GM10847 (cell line): ENCODE results near the gene ZNF592.

Source experiments
- POLR2A ChIP-seq: IDR thresholded peaks from 2 replicates; pipeline ENCODE4 v1.6.1; 2011; ENCODE audit not compliant: insufficient read length; ENCODE audit errors: extremely low read depth

The ZNF592 gene

DNA sequence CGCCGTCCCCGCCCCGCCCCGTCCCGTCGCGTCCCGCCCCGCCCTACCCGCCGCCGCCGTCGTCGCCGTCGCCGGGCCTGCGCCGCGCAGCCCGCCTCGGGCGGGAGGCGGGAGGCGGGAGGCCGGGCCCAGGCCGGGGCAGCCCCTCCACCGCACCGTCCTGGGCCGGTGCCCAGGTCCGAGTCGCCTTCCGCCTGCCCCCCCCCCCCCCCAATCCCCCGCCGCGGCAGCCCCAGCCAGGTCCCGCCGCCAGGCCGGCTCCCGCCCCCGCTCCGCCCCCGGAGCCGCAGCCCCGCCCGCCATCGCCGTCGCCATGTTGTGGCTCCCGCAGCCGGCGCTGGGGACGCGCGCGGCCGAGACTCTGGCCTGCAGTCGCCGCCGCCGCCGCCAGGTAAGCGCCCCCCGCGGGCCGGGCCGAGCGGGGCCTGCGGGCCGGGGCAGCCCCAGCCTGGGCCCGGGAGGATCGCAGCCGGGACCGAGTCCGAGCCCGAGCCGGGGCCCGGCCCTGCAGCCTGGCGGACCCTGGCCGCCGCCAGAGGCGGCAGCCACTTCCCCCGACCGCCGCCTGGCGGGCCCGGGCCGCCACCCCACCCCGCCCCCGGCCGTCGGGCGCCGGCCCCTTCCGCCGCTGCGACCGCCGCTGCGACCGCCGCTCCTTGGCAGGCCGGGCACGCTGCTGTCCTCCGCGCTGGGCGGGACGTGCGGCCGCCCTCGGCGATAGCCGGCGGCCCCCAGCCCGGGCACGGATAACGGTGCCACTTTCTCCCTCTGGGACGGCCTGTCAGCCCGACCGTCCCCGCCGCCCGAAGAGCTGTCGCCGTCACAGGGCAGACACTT is at the start of gene ZNF592:
Gene ZNF592, plus strand, starts transcription at position 319 of the 837 bp plus-strand sequence. CDS start 34,084 bp downstream, outside the sequence.
- TF ChIP-seq POLR2A: no peak

GRCh38 chr15:84699538-84700191 is 48.7 kb upstream of the ZNF592 start:
- TF ChIP-seq POLR2A: no peak

GRCh38 chr15:84702961-84703482 is 45.4 kb upstream of the ZNF592 start:
- TF ChIP-seq POLR2A: no peak

DNA sequence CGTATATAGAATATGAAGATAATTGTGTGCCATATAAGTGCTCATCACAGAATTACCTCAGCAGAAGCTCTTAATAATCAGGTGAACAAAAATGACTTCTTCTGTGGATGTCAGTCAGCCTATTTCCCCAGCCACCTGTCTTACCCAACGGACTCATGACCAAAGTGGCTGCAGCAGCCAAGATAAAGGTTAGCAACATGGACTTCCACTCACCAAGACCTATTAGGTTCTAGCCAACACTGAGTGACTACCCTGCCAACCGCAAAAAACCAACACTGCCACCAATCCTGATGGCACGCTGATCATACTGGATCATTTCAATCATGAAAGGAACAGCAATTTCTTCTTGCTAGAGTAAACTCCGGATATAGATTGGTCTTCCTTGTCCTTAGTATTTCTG is 44.6 kb upstream of the ZNF592 start:
- TF ChIP-seq POLR2A: no peak

GRCh38 chr15:84714372-84714771 is 34.0 kb upstream of the ZNF592 start:
- no peak for TF ChIP-seq POLR2A

DNA sequence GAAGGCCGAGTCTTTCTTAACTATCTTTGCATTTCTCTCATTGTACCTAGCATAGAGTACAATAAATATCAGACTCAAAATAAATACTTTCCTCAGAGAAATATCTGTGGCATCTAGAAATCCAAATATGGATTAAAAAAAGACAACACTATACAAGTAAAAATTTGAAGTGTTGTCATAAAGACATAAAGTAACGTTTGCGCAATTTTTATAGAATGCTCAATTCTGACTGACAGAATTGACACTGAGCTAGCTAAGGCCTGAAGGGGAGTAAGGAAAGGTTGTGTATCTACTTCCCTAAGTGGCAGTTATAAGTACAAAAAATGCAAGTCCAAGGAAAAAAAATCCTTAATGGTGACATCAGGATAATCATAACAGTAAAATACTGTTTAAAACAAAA is 33.6 kb upstream of the ZNF592 start:
- TF ChIP-seq POLR2A: no peak

- TF ChIP-seq POLR2A: no peak
These were observed 32.9 kb upstream of the ZNF592 start for GRCh38 chr15:84715441-84716035.

GRCh38 chr15:84716036-84716732 is 32.2 kb upstream of the ZNF592 start, which contains the start of gene SEC11A:
Gene SEC11A (minus strand): TSS chr15:84716139. CDS start chr15:84716075, 64 bp downstream.
- TF ChIP-seq POLR2A: peak; percentile 71

GRCh38 chr15:84721371-84721770 is 27.0 kb upstream of the ZNF592 start:
- no peak for TF ChIP-seq POLR2A

GRCh38 chr15:84722628-84723027 is 25.8 kb upstream of the ZNF592 start:
- TF ChIP-seq POLR2A: no peak

GRCh38 chr15:84725001-84725491 is 23.3 kb upstream of the ZNF592 start:
- no peak for TF ChIP-seq POLR2A

GRCh38 chr15:84727429-84727828 is 21.0 kb upstream of the ZNF592 start:
- TF ChIP-seq POLR2A: no peak

GRCh38 chr15:84731774-84732173 is 16.6 kb upstream of the ZNF592 start:
- no peak for TF ChIP-seq POLR2A

GRCh38 chr15:84734794-84735479 is 13.5 kb upstream of the ZNF592 start:
- TF ChIP-seq POLR2A: no peak

GRCh38 chr15:84736375-84736774 is 12.0 kb upstream of the ZNF592 start:
- TF ChIP-seq POLR2A: no peak

DNA sequence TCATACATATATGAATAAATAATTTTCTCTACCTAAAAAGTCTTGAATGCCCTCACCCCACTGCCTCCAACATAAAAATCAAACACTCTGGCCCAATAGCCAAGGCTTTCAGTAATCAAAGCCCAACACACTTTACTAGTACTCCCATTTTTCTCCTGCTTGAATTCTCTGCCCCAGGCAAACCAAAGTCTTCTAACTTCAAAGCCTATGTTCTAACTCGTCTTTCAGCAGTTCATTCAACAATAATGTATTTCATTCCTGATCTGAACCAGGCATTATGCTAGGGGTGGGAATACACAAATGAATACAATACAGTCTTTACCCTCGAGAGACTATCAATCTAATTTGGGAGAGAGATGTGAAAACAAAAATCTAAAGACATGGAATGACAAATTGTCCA is 11.4 kb upstream of the ZNF592 start:
- no peak for TF ChIP-seq POLR2A
